ENCODE measurements around the gene PRKN. TPM values are rescaled to one million over a fixed set of nuclear protein-coding genes. Genes with fewer than 3 reads are reported as not detected.

PRKN gene
- total and polyA plus RNA-seq, 2 donors (not counting 3 experiments of a cell fraction or from before 2014, with no cell fraction given), result 0.06 TPM; not detected in 1

DNA sequence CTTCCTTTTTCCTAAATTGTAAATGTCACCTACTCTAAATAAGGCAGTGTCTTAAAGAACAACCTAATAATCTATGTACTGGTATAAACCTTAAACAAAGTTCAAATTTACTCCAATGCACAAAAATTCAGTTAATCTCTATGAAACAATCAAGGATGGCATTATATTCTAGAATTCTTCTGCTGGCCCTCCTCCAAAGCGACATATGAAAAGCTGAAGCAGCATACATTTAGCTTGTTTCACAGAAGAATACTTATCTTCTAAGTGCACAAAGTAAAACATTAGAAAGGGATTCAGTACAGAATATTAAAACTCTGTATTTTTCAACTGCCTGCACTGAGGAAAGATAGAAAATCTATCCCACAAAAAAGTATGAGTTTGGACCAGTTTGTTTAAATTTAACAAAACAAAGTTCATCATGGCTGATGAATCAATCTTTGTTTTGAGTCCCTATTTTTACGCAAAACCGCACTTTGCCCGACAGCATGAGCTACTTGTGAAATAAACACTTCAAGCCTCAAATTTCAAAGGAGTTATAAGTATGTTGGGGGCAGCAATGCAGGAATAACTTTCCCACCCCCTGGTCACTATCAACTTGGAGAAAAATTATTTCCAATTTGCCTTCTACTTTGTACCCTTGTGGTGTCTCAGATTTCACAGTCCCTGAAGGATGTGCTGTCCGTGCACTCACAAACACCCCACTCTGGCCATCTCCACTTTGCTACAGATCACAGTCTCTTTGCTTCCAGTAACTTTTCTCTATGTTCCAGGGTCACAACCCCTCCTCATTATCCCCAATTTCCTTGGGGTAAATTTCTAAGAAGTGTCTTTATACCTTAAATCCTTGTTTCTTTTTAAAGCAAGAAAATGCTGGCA lies 238.2 kb downstream of the PRKN start:
- intact Hi-C loops (cut with micrococcal nuclease) (no loop called here), dilution Hi-C loops (cut with MboI; ENCODE audit: extremely low pct_ligation_motif_present, low sequenced_read_pairs) (no loop called here)
- CTCF ChIA-PET, result no interaction called here

More for the DNA sequence above, 238.2 kb downstream of the PRKN start:
- Histone ChIP-seq H4K20me1 (replicated peaks; ENCODE audit: control insufficient read depth, extremely low read depth, insufficient read depth, low read length) (no peaks in the 10 kb centered on the region), H3K79me2 (ENCODE audit: control insufficient read depth, insufficient read depth, low read length) (no peaks in the 10 kb centered on the region), H2AFZ (ENCODE audit: low read depth, low read length) (no peak overlapping the region), H3K9me3 (replicated peaks; ENCODE audit: control insufficient read depth, insufficient read depth, low read length) (peaks cover 1% of the 10 kb centered on the region), H3K4me1 (ENCODE audit: control insufficient read depth, extremely low read depth, insufficient read depth, low read length) (no peaks in the 10 kb centered on the region), H3K27me3 (ENCODE audit: control insufficient read depth in 2 of 2, insufficient read depth in 2 of 2, low read length in 2 of 2) (no peaks in the 10 kb centered on the region), H3K27ac (ENCODE audit: insufficient read depth, low read depth, low read length) (no peak overlapping the region), H3K4me3 (replicated peaks in 1 of 3; ENCODE audit: insufficient read depth in 1 of 3, low read depth in 1 of 3, low read length in 3 of 3) (no peak overlapping the region), H3K4me2 (ENCODE audit: insufficient read depth, low read length) (no peak overlapping the region), H3K9ac (replicated peaks; ENCODE audit: extremely low read depth, insufficient read depth, low read length) (no peak overlapping the region), H3K36me3 (ENCODE audit: control insufficient read depth in 2 of 2, extremely low read depth in 1 of 2, insufficient read depth in 2 of 2, low read length in 2 of 2) (no peaks in the 10 kb centered on the region), H3K9me1 (replicated peaks; ENCODE audit: control insufficient read depth, extremely low read depth, insufficient read depth, low read length) (no peaks in the 10 kb centered on the region)
- DNase-seq (ENCODE audit: low read depth, low spot score) (no peak), FAIRE-seq (no peak)
- no TSS peak for BruUV-seq (replicated peaks)
- TF ChIP-seq GATA2 (IDR thresholded peaks at IDR 0.05; ENCODE audit: insufficient read depth, insufficient read length, low read depth, low read length) (no peak), JUN (IDR thresholded peaks at IDR 0.05; ENCODE audit: borderline replicate concordance, insufficient read depth, insufficient read length, low read depth) (no peak), POLR2A (IDR thresholded peaks at IDR 0.05; ENCODE audit: low read depth, low read length) (no peak), FOS (IDR thresholded peaks at IDR 0.05; ENCODE audit: borderline replicate concordance, insufficient read depth, low read length) (no peak), MYC (IDR thresholded peaks at IDR 0.05; ENCODE audit: low read depth, low read length) (no peak), POLR2AphosphoS5 (IDR thresholded peaks at IDR 0.05; ENCODE audit: insufficient read depth, low read depth, low read length) (no peak), EZH2 (IDR thresholded peaks at IDR 0.05; ENCODE audit: borderline replicate concordance, low read depth, low read length, severe bottlenecking) (no peak)
- TF ChIP-seq, protein P1, sequence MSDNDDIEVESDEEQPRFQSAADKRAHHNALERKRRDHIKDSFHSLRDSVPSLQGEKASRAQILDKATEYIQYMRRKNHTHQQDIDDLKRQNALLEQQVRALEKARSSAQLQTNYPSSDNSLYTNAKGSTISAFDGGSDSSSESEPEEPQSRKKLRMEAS (IDR thresholded peaks at IDR 0.05; ENCODE audit: insufficient read depth, insufficient read length), result no peak
- TF ChIP-seq, protein P2, sequence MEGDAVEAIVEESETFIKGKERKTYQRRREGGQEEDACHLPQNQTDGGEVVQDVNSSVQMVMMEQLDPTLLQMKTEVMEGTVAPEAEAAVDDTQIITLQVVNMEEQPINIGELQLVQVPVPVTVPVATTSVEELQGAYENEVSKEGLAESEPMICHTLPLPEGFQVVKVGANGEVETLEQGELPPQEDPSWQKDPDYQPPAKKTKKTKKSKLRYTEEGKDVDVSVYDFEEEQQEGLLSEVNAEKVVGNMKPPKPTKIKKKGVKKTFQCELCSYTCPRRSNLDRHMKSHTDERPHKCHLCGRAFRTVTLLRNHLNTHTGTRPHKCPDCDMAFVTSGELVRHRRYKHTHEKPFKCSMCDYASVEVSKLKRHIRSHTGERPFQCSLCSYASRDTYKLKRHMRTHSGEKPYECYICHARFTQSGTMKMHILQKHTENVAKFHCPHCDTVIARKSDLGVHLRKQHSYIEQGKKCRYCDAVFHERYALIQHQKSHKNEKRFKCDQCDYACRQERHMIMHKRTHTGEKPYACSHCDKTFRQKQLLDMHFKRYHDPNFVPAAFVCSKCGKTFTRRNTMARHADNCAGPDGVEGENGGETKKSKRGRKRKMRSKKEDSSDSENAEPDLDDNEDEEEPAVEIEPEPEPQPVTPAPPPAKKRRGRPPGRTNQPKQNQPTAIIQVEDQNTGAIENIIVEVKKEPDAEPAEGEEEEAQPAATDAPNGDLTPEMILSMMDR (IDR thresholded peaks at IDR 0.05; ENCODE audit: extremely low read depth in 1 of 2, insufficient read depth in 1 of 2, low read depth in 1 of 2, low read length in 2 of 2), result no peak
- POLR2A ChIA-PET, result no interaction called here

Data from endothelial cell of umbilical vein (primary cell).